Measurements from ENCODE around the gene CDH4. TPM values are rescaled to one million over a fixed set of nuclear protein-coding genes. Genes with fewer than 3 reads are reported as not detected.

The CDH4 gene
- total and polyA plus RNA-seq, 2 of the 8 experiments (the other 6 are each of a cell fraction or from before 2014, with no cell fraction given) = 4.3 to 7.9 TPM

- Histone ChIP-seq H2BK15ac (ENCODE audit: low read length) (no peak overlapping the region), H4K20me1 (replicated peaks in 1 of 2; ENCODE audit: control insufficient read depth in 1 of 2, insufficient read depth in 2 of 2, low read length in 2 of 2) (peaks cover 0 to 2% of the 10 kb centered on the region in 2 experiments), H2BK120ac (replicated peaks; ENCODE audit: low read depth, low read length) (no peak overlapping the region), H4K91ac (replicated peaks; ENCODE audit: insufficient read length, low read length) (no peak overlapping the region), H3K18ac (ENCODE audit: extremely low read depth, low read length) (no peak overlapping the region), H2BK5ac (ENCODE audit: low read depth, low read length) (no peak overlapping the region), H3K23ac (ENCODE audit: insufficient read length) (no peak overlapping the region), H3K56ac (replicated peaks; ENCODE audit: insufficient read length, low read depth, low read length) (no peak overlapping the region), H2AK5ac (ENCODE audit: low read depth, low read length) (no peak overlapping the region), H3K14ac (ENCODE audit: insufficient read length) (no peak overlapping the region), H3K27ac (ENCODE audit: low read depth, low read length) (no peak overlapping the region), H3K27me3 (replicated peaks in 1 of 4; ENCODE audit: control insufficient read depth in 3 of 4, extremely low read depth in 1 of 4, insufficient read depth in 3 of 4, low read length in 3 of 4) (peaks cover 0 to 3% (median 0%) of the 10 kb centered on the region in 4 experiments; a peak in 1 of 7 replicates), H2BK20ac (ENCODE audit: low read length) (no peak overlapping the region), H3K9me3 (ENCODE audit: insufficient read depth in 2 of 2, low read depth in 1 of 2, low read length in 1 of 2) (no peaks in the 10 kb centered on the region), H4K5ac (ENCODE audit: insufficient read length, low read depth, low read length) (no peak overlapping the region), H3K4me3 (ENCODE audit: extremely low read depth in 1 of 4, insufficient read depth in 2 of 4, low read depth in 3 of 4, low read length in 4 of 4) (no peak overlapping the region), H3K79me2 (ENCODE audit: control insufficient read depth in 1 of 2, insufficient read depth in 2 of 2, low read length in 2 of 2) (no peaks in the 10 kb centered on the region), H3K4ac (replicated peaks; ENCODE audit: insufficient read length, low read depth, low read length) (no peak overlapping the region), H3K4me1 (replicated peaks in 1 of 4; ENCODE audit: control insufficient read depth in 3 of 4, insufficient read depth in 4 of 4, low read length in 3 of 4) (peaks cover 0 to 3% (median under 1%) of the 10 kb centered on the region in 4 experiments; a peak in 3 of 7 replicates), H3K23me2 (ENCODE audit: low read depth, low read length) (no peaks in the 10 kb centered on the region), H3K9ac (replicated peaks in 1 of 4; ENCODE audit: extremely low read depth in 1 of 4, low read depth in 3 of 4, low read length in 3 of 4) (no peak overlapping the region), H3K79me1 (ENCODE audit: low read depth, low read length) (no peaks in the 10 kb centered on the region), H3K4me2 (ENCODE audit: insufficient read depth in 1 of 2, low read depth in 2 of 2, low read length in 2 of 2) (no peak overlapping the region), H4K8ac (ENCODE audit: extremely low read depth, insufficient read depth, low read length) (peak overlapping the region; percentile 62; the same call in 1 of the 2 replicates), H2AFZ (ENCODE audit: low read length) (no peak overlapping the region), H2BK12ac (ENCODE audit: low read depth, low read length) (no peak overlapping the region), H3K36me3 (ENCODE audit: control insufficient read depth in 2 of 4, insufficient read depth in 4 of 4, low read length in 3 of 4) (no peaks in the 10 kb centered on the region)
- ChIA-PET CTCF (ENCODE audit: partially characterized antibody) (interaction anchor here (1.1 kb wide), 1 partner anchor 72 kb away, joined by 6 read pairs; no protein-coding TSS in a partner anchor), POLR2A (ENCODE audit: partially characterized antibody) (no interaction called here)
- no peak for FAIRE-seq
- DNase-seq (ENCODE audit: low read depth in 1 of 2, low spot score in 2 of 2) = no peak
- WGBS, 2 experiments (ENCODE audit: extremely low coverage in 1 of 2, insufficient coverage in 1 of 2, insufficient read length in 1 of 2, insufficient replicate concordance in 2 of 2, low coverage in 1 of 2, low lambda C conversion rate in 2 of 2, missing lambda C conversion rate in 1 of 2) = 96% methylated on average over 6 of the region's 9 CpGs; no CpG with 5 or more reads in 1 of the 2 experiments
- TF ChIP-seq KDM4A (IDR thresholded peaks at IDR 0.05; ENCODE audit: low read depth, low read length, severe bottlenecking) (no peak), NRF1 (IDR thresholded peaks at IDR 0.05; ENCODE audit: low read depth, low read length) (no peak), SP4 (IDR thresholded peaks at IDR 0.05; ENCODE audit: low read length) (no peak), EGR1 (IDR thresholded peaks at IDR 0.05; ENCODE audit: borderline replicate concordance, low read depth, low read length) (no peak), EP300 (IDR thresholded peaks at IDR 0.05; ENCODE audit: borderline replicate concordance in 1 of 2, low read depth in 2 of 2, low read length in 2 of 2) (no peak), TAF1 (IDR thresholded peaks at IDR 0.05; ENCODE audit: low read depth, low read length) (no peak), JUND (IDR thresholded peaks at IDR 0.05; ENCODE audit: low read length) (no peak), RXRA (IDR thresholded peaks at IDR 0.05; ENCODE audit: insufficient read depth, low read depth, low read length) (no peak), SUZ12 (IDR thresholded peaks at IDR 0.05; ENCODE audit: low read length) (no peak), ZNF274 (IDR thresholded peaks at IDR 0.05; ENCODE audit: borderline replicate concordance, extremely low read depth, low read length) (no peak), TAF7 (optimal IDR thresholded peaks at IDR 0.05; ENCODE audit: borderline replicate concordance, low read depth, low read length) (no peak), ASH2L (IDR thresholded peaks at IDR 0.05; ENCODE audit: low read length) (no peak), CHD1 (IDR thresholded peaks at IDR 0.05; ENCODE audit: low read depth, low read length) (no peak), YY1 (IDR thresholded peaks at IDR 0.05; ENCODE audit: low read depth, low read length) (no peak), SP2 (IDR thresholded peaks at IDR 0.05; ENCODE audit: low read length) (no peak), MAFK (IDR thresholded peaks at IDR 0.05; ENCODE audit: low read depth, low read length) (no peak), SRF (IDR thresholded peaks at IDR 0.05; ENCODE audit: low read depth, low read length) (no peak)
These were observed 549.0 kb downstream of the CDH4 start for GRCh38 chr20:61801065-61801360.

Measured in H1 (cell line).